ENCODE measurements around the gene ALDH1A1. TPM values are rescaled to one million over a fixed set of nuclear protein-coding genes. Genes with fewer than 3 reads are reported as not detected.

Gene ALDH1A1
- total RNA-seq, 1 experiment from 2014 or later: 8.8 TPM

DNA sequence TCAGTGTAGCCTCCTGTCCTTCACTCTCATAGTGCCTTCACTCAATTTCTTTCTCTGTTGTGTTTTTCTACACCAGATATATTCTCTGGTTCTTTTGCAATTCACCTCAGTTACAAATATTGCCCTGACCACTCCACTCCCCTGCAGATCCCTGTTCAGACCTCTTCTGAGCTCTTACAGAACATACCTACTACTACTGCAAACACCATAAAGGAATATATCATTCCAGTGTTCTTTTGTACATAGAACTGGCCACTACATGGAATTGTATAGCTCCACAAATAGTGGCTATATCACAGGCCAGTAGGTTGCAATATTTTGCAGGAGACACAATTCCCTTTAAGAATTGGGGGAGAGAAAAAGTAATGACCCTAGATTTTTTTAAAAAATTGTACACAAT is 21.0 kb downstream of the ALDH1A1 start:
- Histone ChIP-seq H3K4me1 (ENCODE audit: insufficient read depth, low read length, poor library complexity, severe bottlenecking) (no peaks in the 10 kb centered on the region), H3K4me3 (ENCODE audit: low read depth, low read length, poor library complexity, severe bottlenecking) (no peak overlapping the region), H3K9me3 (ENCODE audit: low read depth, low read length, poor library complexity, severe bottlenecking) (no peaks in the 10 kb centered on the region), H3K36me3 (ENCODE audit: insufficient read depth, low read length, poor library complexity, severe bottlenecking) (no peaks in the 10 kb centered on the region), H3K27ac (ENCODE audit: low read depth, low read length, poor library complexity, severe bottlenecking) (no peak overlapping the region), H3K27me3 (replicated peaks; ENCODE audit: insufficient read depth, low read depth, low read length, poor library complexity) (no peaks in the 10 kb centered on the region)
- TF ChIP-seq EZH2 (IDR thresholded peaks at IDR 0.05; ENCODE audit: borderline replicate concordance, low read depth, low read length, poor library complexity, severe bottlenecking): no peak
- no peak for TF ChIP-seq CTCF (conservative IDR thresholded peaks at IDR 0.05; ENCODE audit: low read depth, low read length)
- CTCF ChIA-PET: no interaction called here
- no peak for DNase-seq (ENCODE audit: low spot score)
- BruUV-seq (replicated peaks): no TSS peak
- intact Hi-C loops (cut with micrococcal nuclease; ENCODE audit: unreplicated experiment): no loop called here
- POLR2A ChIA-PET (ENCODE audit: low non-redundant PET): no interaction called here

- POLR2A ChIA-PET (ENCODE audit: low non-redundant PET): interaction anchor here (0.5 kb wide), 1 partner anchor 766 kb away, joined by 3 read pairs; no protein-coding TSS in a partner anchor
- no peaks in the 10 kb centered on the region for H3K27me3 ChIP-seq (replicated peaks; ENCODE audit: insufficient read depth, low read depth, low read length, poor library complexity)
- H3K27ac ChIP-seq (ENCODE audit: low read depth, low read length, poor library complexity, severe bottlenecking): no peak overlapping the region
- no peak overlapping the region for H3K4me3 ChIP-seq (ENCODE audit: low read depth, low read length, poor library complexity, severe bottlenecking)
- BruUV-seq (replicated peaks): no TSS peak
- no peak for DNase-seq (ENCODE audit: low spot score)
- H3K36me3 ChIP-seq (ENCODE audit: insufficient read depth, low read length, poor library complexity, severe bottlenecking): no peaks in the 10 kb centered on the region
- H3K9me3 ChIP-seq (ENCODE audit: low read depth, low read length, poor library complexity, severe bottlenecking): no peaks in the 10 kb centered on the region
- no peaks in the 10 kb centered on the region for H3K4me1 ChIP-seq (ENCODE audit: insufficient read depth, low read length, poor library complexity, severe bottlenecking)
- intact Hi-C loops (cut with micrococcal nuclease; ENCODE audit: unreplicated experiment): no loop called here
- TF ChIP-seq EZH2 (IDR thresholded peaks at IDR 0.05; ENCODE audit: borderline replicate concordance, low read depth, low read length, poor library complexity, severe bottlenecking): no peak
- TF ChIP-seq CTCF (conservative IDR thresholded peaks at IDR 0.05; ENCODE audit: low read depth, low read length): no peak
- CTCF ChIA-PET: no interaction called here
Measured at GRCh38 chr9:72931437-72931836, 21.4 kb downstream of the ALDH1A1 start.

- intact Hi-C loops (cut with micrococcal nuclease; ENCODE audit: unreplicated experiment): no loop called here
- Histone ChIP-seq H3K27me3 (replicated peaks; ENCODE audit: insufficient read depth, low read depth, low read length, poor library complexity) (no peaks in the 10 kb centered on the region), H3K4me1 (ENCODE audit: insufficient read depth, low read length, poor library complexity, severe bottlenecking) (peaks cover 1% of the 10 kb centered on the region), H3K9me3 (ENCODE audit: low read depth, low read length, poor library complexity, severe bottlenecking) (no peaks in the 10 kb centered on the region), H3K36me3 (ENCODE audit: insufficient read depth, low read length, poor library complexity, severe bottlenecking) (no peaks in the 10 kb centered on the region), H3K27ac (ENCODE audit: low read depth, low read length, poor library complexity, severe bottlenecking) (no peak overlapping the region), H3K4me3 (ENCODE audit: low read depth, low read length, poor library complexity, severe bottlenecking) (no peak overlapping the region)
- POLR2A ChIA-PET (ENCODE audit: low non-redundant PET): interaction anchor here (0.5 kb wide), 1 partner anchor 765 kb away, joined by 3 read pairs; no protein-coding TSS in a partner anchor
- DNase-seq (ENCODE audit: low spot score): no peak
- BruUV-seq (replicated peaks): no TSS peak
- CTCF ChIA-PET: no interaction called here
- TF ChIP-seq EZH2 (IDR thresholded peaks at IDR 0.05; ENCODE audit: borderline replicate concordance, low read depth, low read length, poor library complexity, severe bottlenecking) (no peak), CTCF (conservative IDR thresholded peaks at IDR 0.05; ENCODE audit: low read depth, low read length) (no peak)
Measured at GRCh38 chr9:72930828-72931227, 22.0 kb downstream of the ALDH1A1 start.
